Hematopoietic multipotent progenitor cell treated with erythropoietin and hydrocortisone succinate and interleukin-3 and kit ligand, for 8 days (in vitro differentiated cells): ENCODE measurements around the gene CAPS.
"Not testable (repeated sequence)": the region's sequence is repeated elsewhere in the genome, so short reads cannot be mapped to it uniquely, and the experiment has no call there.

Source experiments
- DNase-seq: peaks from one replicate; pipeline ENCODE4 v3.0.0-alpha.2; 2015

CAPS gene

GRCh38 chr19:5913739-5914357 is at the start of gene CAPS:
CAPS (plus strand) TSS chr19:5914254; CDS start chr19:5914407, 153 bp downstream.
- DNase-seq = no peak

GRCh38 chr19:5864725-5865486 is 49.1 kb upstream of the CAPS start:
- DNase-seq = no peak

GRCh38 chr19:5865772-5866171 is 48.3 kb upstream of the CAPS start:
- DNase-seq = no peak

DNA sequence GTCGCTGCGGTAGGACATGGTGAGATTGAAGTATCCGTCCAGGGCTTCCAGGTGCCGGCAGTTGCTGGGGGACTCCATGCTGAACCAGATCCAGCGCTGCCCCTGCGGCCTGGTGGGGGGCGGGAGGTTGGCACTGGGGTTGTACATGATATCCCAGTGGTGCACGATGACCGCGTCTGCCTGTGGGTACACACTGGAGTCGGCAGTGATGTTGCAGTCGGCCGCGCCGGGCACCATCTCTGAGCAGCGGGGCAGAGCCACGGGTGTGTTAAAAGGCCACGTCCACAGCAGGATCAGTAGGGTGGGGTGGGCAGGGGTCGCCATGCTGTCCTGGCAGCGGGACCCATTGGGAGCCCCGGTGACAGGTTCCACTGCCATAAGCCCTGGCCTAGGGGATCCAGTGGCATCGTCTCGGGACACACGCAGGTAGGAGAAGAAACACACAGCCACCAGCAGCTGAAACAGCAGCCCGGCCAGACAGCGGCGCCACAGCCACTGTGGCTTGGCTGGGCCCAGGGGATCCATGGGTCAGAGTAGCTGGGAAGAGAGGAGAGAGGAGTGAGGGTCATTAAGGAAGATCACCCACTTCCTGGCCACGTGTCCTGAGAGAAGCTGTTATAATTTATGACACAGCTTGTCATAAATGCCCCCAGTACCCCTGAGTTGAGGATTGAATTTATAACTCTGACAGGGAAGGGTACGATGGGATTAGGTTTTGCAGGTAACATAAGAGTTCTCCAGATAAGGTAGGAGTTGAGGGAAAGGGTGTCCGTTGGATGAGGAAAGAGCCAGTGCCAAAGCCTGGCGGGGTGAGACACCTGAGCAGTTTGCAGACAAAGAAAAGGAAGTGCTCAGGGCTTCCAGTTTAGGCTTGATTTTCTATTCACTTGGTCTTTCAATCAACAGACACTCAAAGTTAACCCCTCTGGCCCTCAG is 46.6 kb upstream of the CAPS start:
- no peak for DNase-seq

- DNase-seq = no peak
Observed at GRCh38 chr19:5870986-5871394, 43.1 kb upstream of the CAPS start.

GRCh38 chr19:5873617-5874199 is 40.3 kb upstream of the CAPS start:
- no peak for DNase-seq

DNA sequence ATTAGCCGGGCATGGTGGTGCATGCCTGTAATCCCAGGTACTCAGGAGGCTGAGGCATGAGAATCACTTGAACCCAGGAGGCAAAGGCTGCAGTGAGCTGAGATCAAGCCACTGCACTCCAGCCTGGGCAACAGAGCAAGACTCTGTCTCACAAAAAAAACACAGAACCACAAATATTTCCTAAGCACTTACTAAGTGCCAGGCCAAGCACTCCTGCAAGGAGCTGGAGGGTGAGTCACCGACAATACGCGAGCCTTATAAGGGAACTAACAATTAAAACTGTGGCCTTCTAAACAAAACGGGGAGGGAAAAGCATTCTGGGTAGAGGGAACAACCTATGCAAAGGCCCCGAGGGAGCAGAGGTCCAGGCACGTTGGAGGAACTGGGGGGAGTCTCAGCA is 39.6 kb upstream of the CAPS start:
- DNase-seq = not testable (repeated sequence)

- no peak for DNase-seq
Observed at GRCh38 chr19:5877427-5877826, 36.6 kb upstream of the CAPS start.

DNA sequence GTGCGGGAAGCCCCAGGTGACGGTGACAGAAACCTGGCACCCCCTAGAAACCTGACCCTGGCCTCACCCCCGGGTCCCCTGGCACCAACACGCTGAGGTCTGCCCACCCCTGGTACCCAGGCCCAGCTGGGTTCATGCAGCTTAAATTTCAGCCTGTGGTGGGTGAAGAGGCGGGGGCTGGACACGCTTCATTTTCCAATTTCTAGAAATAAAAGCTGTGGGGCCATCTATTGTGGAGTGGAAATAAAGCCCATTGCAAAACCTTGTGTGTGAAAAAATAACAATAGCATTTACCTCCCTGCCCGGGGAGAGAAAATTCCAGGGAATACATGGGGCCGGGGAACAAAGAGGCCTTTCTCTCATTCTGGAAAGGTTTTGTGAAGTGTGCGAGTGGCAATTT is 36.2 kb upstream of the CAPS start:
- no peak for DNase-seq

GRCh38 chr19:5880196-5880595 is 33.9 kb upstream of the CAPS start:
- no peak for DNase-seq

DNA sequence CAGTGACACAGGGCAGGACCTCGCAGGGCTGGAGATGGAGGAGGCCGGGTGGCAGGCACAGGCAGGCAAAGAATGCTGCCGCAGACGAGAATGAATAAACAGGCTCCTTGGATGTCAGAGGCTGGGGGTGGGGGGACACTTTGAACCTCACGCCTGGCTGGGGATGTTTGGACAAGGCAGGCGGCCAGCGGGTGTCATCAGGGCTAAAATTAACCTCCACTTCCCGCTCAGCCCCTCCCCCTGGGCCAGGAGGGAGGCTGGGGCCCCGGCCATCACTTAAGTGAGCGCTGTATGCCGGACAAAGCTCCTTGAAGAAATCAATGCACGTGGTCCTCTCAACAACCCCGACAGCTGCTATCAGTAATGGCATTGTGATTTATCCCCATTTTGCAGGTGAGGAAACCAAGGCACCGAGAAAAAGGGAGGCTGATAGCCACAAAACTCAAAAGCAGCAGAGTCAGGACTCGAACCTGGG is 33.4 kb upstream of the CAPS start:
- DNase-seq = no peak

DNA sequence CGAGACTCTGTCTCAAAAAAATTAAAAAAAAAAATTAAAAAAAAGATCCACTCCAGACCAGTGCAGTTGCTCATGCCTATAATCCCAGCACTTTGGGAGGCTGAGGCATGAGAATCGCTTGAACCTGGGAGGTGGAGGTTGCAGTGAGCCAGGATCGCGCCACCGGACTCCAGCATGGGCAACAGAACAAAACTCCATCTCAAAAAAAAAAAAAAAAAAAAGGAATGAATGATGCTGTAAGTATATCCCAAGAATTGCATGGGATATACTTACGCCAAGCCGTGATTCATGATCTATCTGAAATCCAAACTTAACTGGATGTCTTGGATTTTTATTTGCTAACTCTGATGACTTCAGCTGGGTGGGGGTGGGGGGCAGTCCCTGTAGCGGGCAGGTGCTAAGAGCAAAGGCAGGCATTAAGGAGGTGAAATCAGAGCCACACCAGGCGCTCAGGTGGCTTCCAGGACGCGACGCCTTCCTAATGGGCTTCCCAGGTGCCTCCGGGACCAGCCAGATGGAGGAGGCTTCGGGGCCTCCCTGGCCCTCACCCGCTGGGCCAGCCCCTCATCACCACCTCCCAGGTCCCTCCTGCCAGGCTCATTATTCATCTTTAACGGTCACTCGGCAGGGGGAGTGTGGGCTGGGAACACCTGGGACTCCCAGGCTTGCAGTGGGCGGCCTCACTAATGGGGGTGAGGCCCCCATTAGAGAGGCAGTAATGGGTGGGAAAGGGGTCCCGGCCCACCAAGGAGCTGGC is 32.3 kb upstream of the CAPS start:
- no peak for DNase-seq

GRCh38 chr19:5882421-5882968 is 31.6 kb upstream of the CAPS start:
- DNase-seq = no peak

GRCh38 chr19:5883157-5883873 is 30.7 kb upstream of the CAPS start:
- not testable (repeated sequence) for DNase-seq

GRCh38 chr19:5884065-5884811 is 29.8 kb upstream of the CAPS start:
- DNase-seq = not testable (repeated sequence)

DNA sequence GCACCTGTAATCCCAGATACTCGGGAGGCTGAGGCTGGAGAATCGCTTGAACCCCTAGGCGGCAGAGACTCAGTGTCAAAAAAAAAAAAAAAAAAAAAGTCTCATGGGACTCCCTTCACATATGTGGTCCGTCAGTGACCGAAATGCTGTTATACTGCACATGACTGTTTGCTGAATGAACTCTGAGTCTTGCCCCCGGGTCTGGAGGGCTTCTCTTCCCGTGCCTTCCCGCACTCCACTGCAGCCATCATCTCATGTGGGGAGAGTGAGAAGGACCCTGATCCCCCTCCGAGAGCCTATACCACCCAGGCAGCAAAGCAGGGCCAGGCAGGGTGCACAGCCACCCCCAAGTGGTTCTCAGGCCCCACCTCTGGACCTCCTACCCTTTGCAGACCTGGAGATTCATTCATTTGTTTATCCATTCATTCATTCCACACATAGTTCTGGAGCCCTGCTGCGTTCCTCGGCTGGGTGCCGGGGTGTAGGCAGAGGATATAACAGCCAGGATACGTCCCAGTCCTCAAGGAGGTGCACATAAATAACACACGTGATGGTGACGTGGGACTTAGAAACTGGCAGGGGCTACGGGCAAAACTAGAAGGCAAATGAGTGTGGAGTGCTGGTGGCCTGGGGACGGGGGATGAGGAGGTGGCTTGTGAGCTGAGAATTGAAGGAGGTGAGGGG is 24.6 kb upstream of the CAPS start:
- DNase-seq = no peak

GRCh38 chr19:5890099-5890498 is 24.0 kb upstream of the CAPS start:
- DNase-seq = no peak

DNA sequence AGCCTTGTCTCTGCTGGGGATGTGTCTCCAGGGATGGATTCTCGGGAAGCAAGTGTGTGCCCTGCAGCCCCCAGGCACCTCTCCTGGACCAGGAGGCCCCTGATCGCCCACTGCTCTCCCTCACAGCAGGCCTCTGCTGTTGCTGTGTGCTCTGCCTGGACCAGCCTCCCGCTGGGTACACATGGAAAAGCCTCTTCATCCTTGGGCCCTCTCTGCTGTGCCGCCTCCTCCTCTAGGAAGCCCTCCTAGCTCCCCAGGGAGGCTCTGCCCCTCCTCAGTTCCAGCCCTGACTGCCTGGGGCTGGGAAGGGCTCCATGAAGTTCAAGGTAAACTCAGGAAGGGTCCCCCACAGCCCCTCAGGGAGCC is 22.5 kb upstream of the CAPS start:
- DNase-seq = no peak

GRCh38 chr19:5891938-5892771 is 21.9 kb upstream of the CAPS start:
- no peak for DNase-seq
